ENCODE results near the gene GNAI3.

GNAI3 gene

DNA sequence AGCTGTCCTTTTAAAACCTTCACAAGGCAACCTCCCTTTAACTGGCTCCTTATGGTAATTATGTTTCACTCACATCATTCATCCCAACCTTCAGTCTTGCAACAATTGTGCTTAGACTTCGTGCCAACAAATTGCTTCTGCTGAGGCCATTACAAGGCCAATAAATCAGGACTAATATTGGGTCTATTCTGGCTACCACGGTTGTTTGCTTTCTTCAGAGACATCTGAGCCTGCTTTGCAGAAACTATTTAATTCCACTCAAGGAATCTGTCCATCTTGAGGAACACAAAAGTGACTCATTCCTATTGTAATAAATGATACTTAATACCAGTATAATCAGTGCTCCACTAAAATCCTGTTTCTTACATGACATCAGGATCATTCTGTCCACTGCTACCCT, 104.9 kb downstream of the GNAI3 start:
- DNase-seq (ENCODE audit: extremely low spot score) = no peak
- ChIA-PET CTCF (interaction anchor here (1.1 to 5.1 kb wide), 3 partner anchors 13 to 124 kb away, joined by 3 to 65 read pairs (median 18); no protein-coding TSS in a partner anchor), POLR2A (interaction anchor here (1.6 kb wide), 1 partner anchor 105 kb away, joined by 5 read pairs; the partner anchor contains the start of gene GNAI3)
- TF ChIP-seq TARDBP (IDR thresholded peaks at IDR 0.05) = no peak

DNA sequence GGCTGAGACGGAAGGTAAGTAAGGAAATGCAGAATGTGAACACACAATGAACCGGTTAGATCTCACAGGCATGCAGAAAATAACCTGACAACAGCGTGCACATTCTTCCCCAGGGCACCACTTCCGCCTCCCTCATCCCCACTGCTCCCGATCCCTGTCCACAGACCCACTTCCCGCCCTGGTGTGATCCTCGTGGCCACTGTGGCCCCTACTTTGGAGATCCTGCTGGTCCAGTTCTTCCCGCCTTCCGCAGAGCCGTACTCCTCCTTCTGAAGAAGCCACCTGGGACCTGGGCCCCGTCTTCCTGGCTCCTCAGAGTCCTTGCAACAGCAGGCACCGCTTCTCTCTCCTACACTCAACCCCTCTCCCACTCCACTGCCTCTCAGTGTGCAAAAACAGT, 106.1 kb downstream of the GNAI3 start:
- ChIA-PET CTCF (interaction anchor here (1.4 kb wide), 1 partner anchor 118 kb away, joined by 6 read pairs; no protein-coding TSS in a partner anchor), POLR2A (no interaction called here)
- no peak for DNase-seq (ENCODE audit: extremely low spot score)
- TF ChIP-seq SP1 (IDR thresholded peaks at IDR 0.05) = no peak

DNA sequence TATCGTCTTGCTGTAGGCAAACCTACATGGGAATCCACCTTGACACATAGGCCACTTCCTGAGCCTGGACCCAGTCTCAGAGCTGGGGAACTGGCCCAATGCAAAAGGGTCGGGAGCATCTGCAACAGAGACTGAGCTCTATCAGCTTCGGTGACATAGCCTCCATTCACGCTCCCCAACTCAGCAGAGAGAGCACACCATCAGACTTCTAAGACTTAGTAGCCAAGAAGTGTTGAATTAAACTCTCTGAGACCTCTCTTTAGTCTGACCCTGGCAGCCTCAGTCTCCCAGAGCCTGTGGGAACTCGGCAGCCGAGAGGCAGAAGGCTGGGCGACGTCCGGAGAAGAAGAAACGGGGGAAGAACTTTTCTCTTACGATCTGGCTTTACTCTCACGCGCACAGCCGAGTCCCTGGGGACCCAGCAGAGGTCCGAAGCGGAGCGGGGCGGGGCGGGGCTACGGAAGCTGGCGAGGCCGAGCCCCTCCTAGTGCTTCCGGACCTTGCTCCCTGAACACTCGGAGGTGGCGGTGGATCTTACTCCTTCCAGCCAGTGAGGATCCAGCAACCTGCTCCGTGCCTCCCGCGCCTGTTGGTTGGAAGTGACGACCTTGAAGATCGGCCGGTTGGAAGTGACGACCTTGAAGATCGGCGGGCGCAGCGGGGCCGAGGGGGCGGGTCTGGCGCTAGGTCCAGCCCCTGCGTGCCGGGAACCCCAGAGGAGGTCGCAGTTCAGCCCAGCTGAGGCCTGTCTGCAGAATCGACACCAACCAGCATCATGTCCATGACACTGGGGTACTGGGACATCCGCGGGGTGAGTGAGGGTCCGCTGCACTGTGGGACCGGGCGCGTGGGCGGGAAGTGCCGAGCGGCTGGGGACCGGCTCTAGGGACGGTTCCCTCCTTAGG, 107.5 kb downstream of the GNAI3 start, which contains the start of gene GSTM4:
Gene GSTM4 (plus strand): TSS at position 485 of the 905 bp plus-strand sequence. CDS start 291 bp downstream, at position 776.
- POLR2A ChIA-PET = interaction anchor here (2.1 kb wide), 1 partner anchor 12 kb away, joined by 8 read pairs; the partner anchor contains the start of gene GSTM2
- peak; percentile 71 for DNase-seq (ENCODE audit: extremely low spot score)
- no peak for TF ChIP-seq SP1 (IDR thresholded peaks at IDR 0.05)
- no peak for TF ChIP-seq ZNF384 (IDR thresholded peaks at IDR 0.05)
- TF ChIP-seq ARNT (IDR thresholded peaks at IDR 0.05) = no peak
- no peak for TF ChIP-seq FOXA1 (IDR thresholded peaks at IDR 0.05)
- TF ChIP-seq SUZ12 (IDR thresholded peaks at IDR 0.05) = no peak
- TF ChIP-seq CTBP1 (IDR thresholded peaks at IDR 0.05; ENCODE audit: borderline replicate concordance) = no peak
- CTCF ChIA-PET = interaction anchor here (1.4 to 1.6 kb wide), 2 partner anchors 16 to 117 kb away, joined by 6 to 12 read pairs; no protein-coding TSS in a partner anchor

DNA sequence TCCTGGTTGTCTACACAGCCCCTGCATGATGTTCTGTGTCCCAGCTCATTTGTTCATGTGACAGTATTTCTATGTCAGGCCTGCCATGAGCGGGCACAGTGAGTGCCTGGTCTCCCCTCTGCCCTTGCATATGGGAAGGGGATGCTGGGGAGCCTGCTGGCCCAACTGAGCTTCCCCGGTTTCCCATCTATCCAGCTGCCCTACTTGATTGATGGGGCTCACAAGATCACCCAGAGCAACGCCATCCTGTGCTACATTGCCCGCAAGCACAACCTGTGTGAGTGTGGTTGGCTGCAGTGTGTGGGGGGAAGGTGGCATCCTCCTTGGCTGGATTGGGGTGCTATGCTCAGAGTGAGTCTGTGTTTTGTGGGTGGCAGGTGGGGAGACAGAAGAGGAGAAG, 109.0 kb downstream of the GNAI3 start:
- CTCF ChIA-PET = interaction anchor here (1.1 to 2.3 kb wide), 2 partner anchors 15 to 17 kb away, joined by 4 to 14 read pairs; no protein-coding TSS in a partner anchor
- TF ChIP-seq FOXK2 (IDR thresholded peaks at IDR 0.05) = no peak
- no peak for TF ChIP-seq FOXA1 (IDR thresholded peaks at IDR 0.05)
- no peak for TF ChIP-seq CTBP1 (IDR thresholded peaks at IDR 0.05; ENCODE audit: borderline replicate concordance)
- TF ChIP-seq ELF4 (IDR thresholded peaks at IDR 0.05) = no peak
- TF ChIP-seq BHLHE40 (IDR thresholded peaks at IDR 0.05; ENCODE audit: borderline replicate concordance) = no peak
- TF ChIP-seq HDGF (IDR thresholded peaks at IDR 0.05; ENCODE audit: borderline replicate concordance) = no peak
- POLR2A ChIA-PET = interaction anchor here (2.1 kb wide), 1 partner anchor 11 kb away, joined by 8 read pairs; the partner anchor contains the start of gene GSTM2
- no peak for DNase-seq (ENCODE audit: extremely low spot score)

DNA sequence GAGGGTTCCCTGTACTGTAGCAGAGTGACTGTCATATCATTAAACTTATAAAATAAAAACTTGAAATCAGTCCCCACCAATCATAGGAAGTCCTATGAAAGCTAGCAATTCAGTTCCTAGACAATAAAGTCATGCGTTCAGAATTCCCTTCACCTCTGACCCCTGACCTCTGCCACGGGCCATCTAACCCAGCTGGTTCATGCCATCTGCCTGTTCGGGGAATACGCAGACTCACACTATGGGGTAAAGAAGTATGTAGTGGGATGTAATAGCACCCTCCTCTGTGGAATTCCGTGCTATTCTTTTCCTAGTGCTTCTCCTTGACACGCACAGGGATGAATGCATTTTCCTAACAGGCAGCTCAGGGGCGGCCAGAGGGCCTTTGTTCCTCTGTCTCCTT, 109.6 kb downstream of the GNAI3 start:
- ChIA-PET POLR2A (interaction anchor here (0.6 kb wide), 1 partner anchor 100 kb away, joined by 3 read pairs; no protein-coding TSS in a partner anchor), CTCF (interaction anchor here (1.0 to 2.3 kb wide), 3 partner anchors 8 to 18 kb away, joined by 3 to 14 read pairs (median 4); no protein-coding TSS in a partner anchor)
- no peak for DNase-seq (ENCODE audit: extremely low spot score)
- no peak for TF ChIP-seq NFRKB (IDR thresholded peaks at IDR 0.05)
- TF ChIP-seq L3MBTL2 (conservative IDR thresholded peaks at IDR 0.05) = no peak

DNA sequence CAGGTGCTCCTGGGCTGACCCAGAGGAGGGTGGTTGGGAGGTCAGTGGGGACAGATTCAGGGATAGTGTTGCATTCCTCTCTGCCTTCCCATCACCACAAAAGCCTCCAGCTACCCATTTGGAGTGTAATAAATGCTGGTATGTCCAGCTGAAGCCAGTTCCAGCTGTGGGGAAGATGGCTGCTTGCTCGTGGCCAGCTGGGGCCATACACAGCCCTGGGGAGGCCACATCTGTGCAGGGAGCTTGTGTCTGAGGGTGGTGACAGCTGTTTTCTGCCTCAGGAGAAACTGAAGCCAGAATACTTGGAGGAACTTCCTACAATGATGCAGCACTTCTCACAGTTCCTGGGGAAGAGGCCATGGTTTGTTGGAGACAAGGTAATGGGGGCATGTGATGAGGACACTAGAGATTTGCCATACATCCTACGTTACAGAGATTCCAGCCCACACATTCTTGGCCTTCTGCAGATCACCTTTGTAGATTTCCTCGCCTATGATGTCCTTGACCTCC, 110.2 kb downstream of the GNAI3 start:
- DNase-seq (ENCODE audit: extremely low spot score) = no peak
- ChIA-PET POLR2A (interaction anchor here (0.6 kb wide), 1 partner anchor 100 kb away, joined by 3 read pairs; no protein-coding TSS in a partner anchor), CTCF (interaction anchor here (1.0 to 2.3 kb wide), 2 partner anchors 8 to 19 kb away, joined by 3 to 14 read pairs; no protein-coding TSS in a partner anchor)
- TF ChIP-seq ARNT (IDR thresholded peaks at IDR 0.05) (no peak), L3MBTL2 (conservative IDR thresholded peaks at IDR 0.05) (no peak), TARDBP (IDR thresholded peaks at IDR 0.05) (no peak), SUZ12 (IDR thresholded peaks at IDR 0.05) (no peak), CTBP1 (IDR thresholded peaks at IDR 0.05; ENCODE audit: borderline replicate concordance) (no peak), HDGF (IDR thresholded peaks at IDR 0.05; ENCODE audit: borderline replicate concordance) (no peak), SP1 (IDR thresholded peaks at IDR 0.05) (no peak), LEF1 (IDR thresholded peaks at IDR 0.05; ENCODE audit: borderline replicate concordance) (no peak), FOXA1 (IDR thresholded peaks at IDR 0.05) (no peak), FOXM1 (IDR thresholded peaks at IDR 0.05; ENCODE audit: borderline replicate concordance) (no peak), FOXK2 (IDR thresholded peaks at IDR 0.05) (no peak)
- TF ChIP-seq, protein P1, sequence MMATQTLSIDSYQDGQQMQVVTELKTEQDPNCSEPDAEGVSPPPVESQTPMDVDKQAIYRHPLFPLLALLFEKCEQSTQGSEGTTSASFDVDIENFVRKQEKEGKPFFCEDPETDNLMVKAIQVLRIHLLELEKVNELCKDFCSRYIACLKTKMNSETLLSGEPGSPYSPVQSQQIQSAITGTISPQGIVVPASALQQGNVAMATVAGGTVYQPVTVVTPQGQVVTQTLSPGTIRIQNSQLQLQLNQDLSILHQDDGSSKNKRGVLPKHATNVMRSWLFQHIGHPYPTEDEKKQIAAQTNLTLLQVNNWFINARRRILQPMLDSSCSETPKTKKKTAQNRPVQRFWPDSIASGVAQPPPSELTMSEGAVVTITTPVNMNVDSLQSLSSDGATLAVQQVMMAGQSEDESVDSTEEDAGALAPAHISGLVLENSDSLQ (IDR thresholded peaks at IDR 0.05) = no peak

DNA sequence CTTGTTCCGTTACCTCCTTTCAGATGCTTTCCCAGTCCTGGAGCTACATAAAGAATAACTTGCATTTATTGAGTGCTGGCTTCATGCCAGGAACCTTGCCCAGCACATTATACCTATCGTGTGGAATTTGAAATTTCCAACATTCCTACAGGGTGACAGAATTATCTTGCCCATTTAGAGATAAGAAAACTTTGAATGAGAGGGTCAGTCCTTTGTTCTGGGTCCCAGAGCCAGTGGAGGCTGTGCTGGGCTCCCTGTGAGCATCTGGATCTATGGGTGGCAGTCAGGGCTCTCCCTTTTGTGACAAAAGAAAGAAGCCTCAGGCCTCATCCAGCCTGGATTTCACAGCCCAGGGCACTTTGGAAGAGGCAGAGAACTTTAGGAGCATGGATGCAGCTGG, 110.7 kb downstream of the GNAI3 start:
- POLR2A ChIA-PET = no interaction called here
- TF ChIP-seq ZNF384 (IDR thresholded peaks at IDR 0.05) (no peak), FOXA1 (IDR thresholded peaks at IDR 0.05) (no peak), CTBP1 (IDR thresholded peaks at IDR 0.05; ENCODE audit: borderline replicate concordance) (no peak), FOXM1 (IDR thresholded peaks at IDR 0.05; ENCODE audit: borderline replicate concordance) (no peak), NFRKB (IDR thresholded peaks at IDR 0.05) (no peak), HDGF (IDR thresholded peaks at IDR 0.05; ENCODE audit: borderline replicate concordance) (no peak), FOXK2 (IDR thresholded peaks at IDR 0.05) (no peak), TARDBP (IDR thresholded peaks at IDR 0.05) (no peak), L3MBTL2 (conservative IDR thresholded peaks at IDR 0.05) (no peak), LEF1 (IDR thresholded peaks at IDR 0.05; ENCODE audit: borderline replicate concordance) (no peak), ELF4 (IDR thresholded peaks at IDR 0.05) (no peak), SUZ12 (IDR thresholded peaks at IDR 0.05) (no peak)
- TF ChIP-seq, protein P1 (IDR thresholded peaks at IDR 0.05) = no peak
- CTCF ChIA-PET = interaction anchor here (0.6 kb wide), 1 partner anchor 18 kb away, joined by 3 read pairs; no protein-coding TSS in a partner anchor
- no peak for DNase-seq (ENCODE audit: extremely low spot score)
